ENCODE measurements around the gene XK.

- TF ChIP-seq CTCF (conservative IDR thresholded peaks at IDR 0.05; ENCODE audit: low read depth in 2 of 2): no peak
- no peak for TF ChIP-seq EZH2phosphoT487 (IDR thresholded peaks at IDR 0.05; ENCODE audit: unreplicated experiment)
- TF ChIP-seq CREB1 (CRISPR knock-in tag; IDR thresholded peaks at IDR 0.05; ENCODE audit: low read depth): no peak
- TF ChIP-seq EZH2 (IDR thresholded peaks at IDR 0.05; ENCODE audit: low read depth, unreplicated experiment): no peak
Measured at GRCh38 chrX:37686996-37687395, 1.4 kb downstream of the XK start.

Data from GM23338 (cell line).